NCI-H345 (cell line): ENCODE results near the gene TAF4B.
"Not testable (repeated sequence)": the region's sequence is repeated elsewhere in the genome, so short reads cannot be mapped to it uniquely, and the experiment has no call there.

ENCODE experiments used
- DNase-seq: peaks from one replicate; lab custom pipeline; 2025; lab: John Stamatoyannopoulos, UW

The TAF4B gene

GRCh38 chr18:26233208-26233607 lies 7.0 kb downstream of the TAF4B start:
- DNase-seq: no peak

DNA sequence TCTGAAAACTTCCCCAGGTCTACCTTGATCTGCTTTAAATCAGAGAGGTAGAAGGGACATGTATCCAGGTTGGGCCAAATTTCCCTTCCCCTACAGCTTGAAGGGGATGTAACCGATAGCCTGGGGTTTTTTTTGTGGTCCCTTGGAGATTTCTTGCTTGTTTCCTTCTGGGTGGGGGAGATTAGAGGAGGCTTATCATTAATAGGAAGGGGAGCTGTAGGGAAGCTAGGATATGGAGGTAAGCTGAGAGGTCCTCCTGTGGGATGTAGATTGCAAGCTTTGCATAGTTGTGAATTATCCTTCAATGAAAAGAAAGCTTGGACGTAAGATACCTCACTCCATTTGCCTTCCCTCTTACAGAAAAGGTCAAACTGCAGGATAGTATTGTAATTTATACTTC lies 11.1 kb downstream of the TAF4B start:
- DNase-seq: not testable (repeated sequence)

DNA sequence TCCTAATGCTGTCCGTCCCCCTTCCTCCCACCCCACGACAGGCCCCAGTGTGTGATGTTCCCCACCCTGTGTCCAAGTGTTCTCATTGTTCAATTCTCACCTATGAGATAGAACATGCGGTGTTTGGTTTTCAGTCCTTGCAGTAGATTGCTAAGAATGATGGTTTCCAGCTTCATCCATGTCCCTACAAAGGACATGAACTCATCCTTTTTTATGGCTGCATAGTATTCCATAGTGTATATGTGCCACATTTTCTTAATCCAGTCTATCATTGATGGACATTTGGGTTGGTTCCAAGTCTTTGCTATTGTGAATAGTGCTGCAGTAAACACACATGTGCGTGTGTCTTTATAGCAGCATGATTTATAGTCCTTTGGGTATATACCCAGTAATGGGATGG lies 12.5 kb downstream of the TAF4B start:
- not testable (repeated sequence) for DNase-seq

GRCh38 chr18:26242392-26242791 lies 16.1 kb downstream of the TAF4B start:
- not testable (repeated sequence) for DNase-seq

DNA sequence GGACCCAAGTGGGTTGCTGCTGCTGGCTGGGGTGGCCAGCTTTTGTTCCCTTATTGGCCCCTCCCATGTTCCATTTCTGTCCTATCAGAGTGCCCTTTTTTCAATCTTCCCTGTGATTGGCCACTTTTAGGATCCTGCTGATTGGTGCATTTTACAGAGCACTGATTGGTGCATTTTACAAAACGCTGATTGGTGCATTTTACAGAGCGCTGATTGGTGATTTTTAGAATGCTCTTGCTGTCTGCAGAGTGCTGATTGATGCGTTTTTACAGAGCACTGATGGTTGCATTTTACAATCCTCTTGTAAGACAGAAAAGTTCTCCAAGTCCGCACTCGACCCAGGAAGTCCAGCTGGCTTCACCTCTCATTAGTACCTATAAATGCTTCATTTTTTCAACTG lies 19.2 kb downstream of the TAF4B start:
- not testable (repeated sequence) for DNase-seq

- DNase-seq: no peak
Observed at GRCh38 chr18:26252411-26252810, 26.2 kb downstream of the TAF4B start.

DNA sequence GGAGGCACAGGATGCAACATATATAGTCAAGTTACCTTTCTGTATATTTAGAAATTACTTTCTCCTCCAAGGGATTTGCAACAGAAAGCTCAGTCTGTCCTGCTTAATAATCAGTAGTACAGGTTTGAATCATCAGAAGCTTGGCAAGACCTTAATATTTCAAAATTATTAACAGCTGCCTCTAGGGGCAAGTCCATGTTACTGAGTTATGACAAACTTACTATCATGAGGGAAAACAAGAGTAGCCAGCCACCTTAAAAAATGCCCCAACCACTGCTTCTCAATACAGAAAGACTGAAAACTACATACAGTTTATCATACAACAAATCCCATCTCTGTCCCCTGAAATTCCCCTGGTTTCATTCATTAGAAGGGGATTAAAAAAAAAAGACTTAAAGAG lies 28.6 kb downstream of the TAF4B start:
- not testable (repeated sequence) for DNase-seq

GRCh38 chr18:26255695-26256622 lies 29.7 kb downstream of the TAF4B start:
- no peak for DNase-seq

DNA sequence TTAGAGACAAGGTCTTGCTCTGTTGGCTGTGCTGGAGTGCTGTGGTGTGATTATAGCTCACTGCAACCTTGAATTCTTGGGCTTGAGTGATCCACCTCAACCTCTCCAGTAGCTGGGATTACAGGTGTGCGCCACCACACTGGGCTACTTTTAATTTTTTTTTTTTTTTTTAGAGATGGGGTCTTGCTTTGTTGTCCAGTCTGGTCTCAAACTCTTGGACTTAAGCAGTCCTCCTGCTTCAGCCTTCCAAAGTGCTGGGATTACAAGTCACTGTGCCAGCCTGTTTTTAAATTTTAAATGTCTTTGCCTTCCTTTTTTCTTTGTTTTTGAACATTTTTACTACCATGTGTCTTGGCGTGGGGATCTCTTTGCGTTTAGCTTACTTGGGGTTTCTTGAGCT lies 32.5 kb downstream of the TAF4B start:
- DNase-seq: no peak

DNA sequence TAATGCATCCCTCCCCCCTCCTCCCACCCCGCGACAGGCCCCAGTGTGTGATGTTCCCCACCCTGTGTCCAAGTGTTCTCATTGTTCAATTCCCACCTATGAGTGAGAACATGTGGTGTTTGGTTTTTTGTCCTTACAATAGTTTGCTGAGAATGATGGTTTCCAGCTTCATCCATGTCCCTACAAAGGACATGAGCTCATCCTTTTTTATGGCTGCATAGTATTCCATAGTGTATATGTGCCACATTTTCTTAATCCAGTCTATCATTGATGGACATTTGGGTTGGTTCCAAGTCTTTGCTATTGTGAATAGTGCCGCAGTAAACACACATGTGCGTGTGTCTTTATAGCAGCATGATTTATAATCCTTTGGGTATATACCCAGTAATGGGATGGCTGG lies 33.2 kb downstream of the TAF4B start:
- DNase-seq: not testable (repeated sequence)

DNA sequence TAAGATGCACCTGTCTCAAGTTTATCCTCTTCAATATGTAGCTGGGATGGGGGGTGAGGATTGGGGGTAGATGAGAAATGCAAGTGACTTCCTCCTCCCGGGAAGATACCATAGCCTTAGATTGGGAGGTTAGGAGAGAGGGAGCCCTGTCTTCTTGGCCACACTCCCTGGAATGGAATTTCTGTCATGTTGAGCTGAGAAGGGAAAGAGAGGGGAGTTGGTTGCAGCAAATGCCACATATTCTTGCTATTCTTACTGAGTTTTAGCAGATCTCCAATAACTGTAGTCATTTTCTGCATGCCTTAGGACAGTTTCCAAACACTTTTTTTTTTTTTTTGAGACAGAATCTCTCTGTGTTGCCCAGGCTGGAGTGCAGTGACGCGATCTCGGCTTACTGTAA lies 35.9 kb downstream of the TAF4B start:
- DNase-seq: no peak

DNA sequence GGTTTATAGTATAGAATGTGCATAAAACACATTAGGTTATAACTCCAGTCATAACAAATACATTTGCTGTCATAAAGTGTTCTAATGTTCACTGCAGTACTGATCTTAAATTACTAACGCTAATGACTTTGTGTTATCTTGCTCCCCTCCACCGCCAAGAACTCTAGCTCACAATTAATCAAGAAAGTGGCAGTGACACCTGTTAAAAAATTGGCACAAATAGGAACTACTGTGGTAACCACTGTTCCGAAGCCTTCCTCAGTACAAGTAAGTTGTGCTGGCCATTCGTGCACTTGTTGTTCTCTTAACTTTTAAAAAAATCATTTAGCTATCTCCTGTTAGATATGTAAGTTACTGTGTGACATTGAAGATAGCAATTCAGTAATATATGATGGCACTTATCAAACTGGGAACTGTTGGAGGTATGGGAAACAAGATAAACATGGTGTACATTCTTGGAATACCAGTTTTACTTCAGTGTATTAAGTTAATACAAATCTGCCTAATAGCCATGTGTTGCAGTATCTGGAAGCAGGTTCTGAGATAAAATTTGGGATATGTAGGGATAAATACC lies 41.2 kb downstream of the TAF4B start:
- no peak for DNase-seq

DNA sequence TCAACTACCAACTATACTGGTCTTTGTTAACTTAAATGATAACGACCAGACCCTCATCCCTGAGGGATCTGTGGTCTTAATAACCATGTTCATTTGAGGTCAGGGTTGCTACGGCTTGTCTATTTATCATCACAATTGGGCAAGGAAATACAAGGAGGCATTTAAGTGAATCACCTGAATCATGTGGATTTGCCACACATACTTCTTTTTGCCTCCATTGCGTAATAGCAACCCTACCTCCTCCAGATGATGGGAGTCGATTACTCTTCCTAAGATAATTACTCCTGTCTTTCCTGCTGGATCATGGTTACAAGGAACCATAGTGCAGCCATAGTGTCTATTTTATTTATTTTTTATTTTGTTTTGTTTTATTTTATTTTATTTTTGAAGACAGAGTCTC lies 42.2 kb downstream of the TAF4B start:
- no peak for DNase-seq

DNA sequence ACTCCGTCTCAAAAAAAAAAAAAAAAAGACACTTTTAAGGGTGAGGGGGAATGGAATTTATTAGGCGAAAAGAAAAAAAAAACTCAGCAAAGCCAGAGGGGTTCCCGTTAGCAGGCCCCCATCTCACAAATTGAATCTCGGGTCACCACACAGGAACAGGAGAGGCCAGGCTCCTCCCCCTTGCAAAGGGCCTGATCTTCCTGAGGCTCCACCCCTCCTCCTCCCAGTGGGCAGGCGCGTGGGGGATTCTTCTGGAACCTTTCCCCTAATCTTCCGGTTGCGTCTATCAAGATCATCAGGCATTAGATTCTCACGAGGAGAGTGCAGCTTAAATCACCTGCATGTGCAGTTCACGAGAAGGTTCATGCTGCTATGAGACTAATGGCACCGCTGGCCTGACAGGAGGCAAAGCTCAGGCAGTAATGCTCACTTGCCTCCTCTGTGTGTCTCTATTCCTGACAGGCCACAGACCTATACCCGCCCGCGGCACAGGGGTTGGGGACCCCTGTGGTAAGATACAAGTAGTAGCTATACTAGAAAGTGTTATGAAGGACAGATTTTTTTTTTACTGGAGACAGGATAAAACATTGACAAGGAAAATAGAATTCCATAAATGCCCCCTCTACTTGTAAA lies 45.8 kb downstream of the TAF4B start:
- DNase-seq: no peak

- DNase-seq: no peak
Observed at GRCh38 chr18:26277374-26277773, 51.1 kb downstream of the TAF4B start.

DNA sequence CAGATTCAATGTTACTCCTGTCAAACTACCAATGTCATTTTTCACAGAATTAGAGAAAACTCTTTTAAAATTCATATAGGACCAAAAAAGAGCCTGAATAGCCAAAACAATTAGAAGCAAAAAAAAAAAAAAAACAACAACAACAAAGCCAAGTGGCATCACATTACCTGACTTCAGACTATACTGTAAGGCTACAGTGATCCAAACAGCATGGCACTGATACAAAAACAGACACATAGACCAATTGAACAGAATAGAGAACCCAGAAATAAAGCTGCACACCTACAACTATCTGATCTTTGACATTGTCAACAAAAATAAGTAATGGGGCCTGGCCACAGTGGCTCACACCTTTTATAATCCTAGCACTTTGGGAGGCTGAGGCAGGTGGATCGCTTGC lies 53.2 kb downstream of the TAF4B start:
- no peak for DNase-seq

DNA sequence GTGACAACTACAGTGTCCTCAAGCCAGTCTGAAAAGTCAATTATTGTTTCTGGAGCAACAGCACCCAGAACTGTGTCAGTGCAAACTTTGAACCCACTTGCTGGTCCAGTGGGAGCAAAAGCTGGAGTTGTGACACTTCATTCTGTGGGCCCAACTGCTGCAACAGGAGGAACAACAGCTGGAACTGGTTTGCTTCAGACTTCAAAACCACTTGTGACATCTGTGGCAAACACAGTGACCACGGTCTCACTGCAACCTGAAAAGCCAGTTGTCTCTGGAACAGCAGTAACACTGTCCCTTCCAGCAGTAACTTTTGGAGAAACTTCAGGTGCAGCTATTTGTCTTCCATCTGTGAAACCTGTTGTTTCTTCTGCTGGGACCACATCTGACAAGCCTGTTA lies 59.8 kb downstream of the TAF4B start:
- no peak for DNase-seq

- DNase-seq: no peak
Observed at GRCh38 chr18:26287644-26288043, 61.4 kb downstream of the TAF4B start.

DNA sequence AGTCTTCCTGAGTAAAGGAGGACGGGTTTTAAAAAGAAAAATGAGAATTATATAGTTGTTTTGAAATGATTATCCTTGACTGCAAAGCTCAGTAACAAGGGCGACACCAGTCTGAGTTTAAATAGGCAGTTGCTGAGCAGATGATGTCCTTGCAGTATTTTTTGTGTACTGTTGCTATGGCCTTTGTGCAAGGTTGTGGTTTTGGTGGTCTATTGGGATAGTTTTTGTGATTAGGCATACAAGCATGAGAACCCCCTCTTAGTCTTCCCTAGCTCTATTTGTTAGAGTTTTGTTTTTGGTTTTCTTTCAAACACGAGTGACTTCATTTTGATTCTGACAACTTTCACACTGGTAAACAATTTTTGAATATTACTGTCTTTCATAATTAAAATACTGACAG lies 64.1 kb downstream of the TAF4B start:
- no peak for DNase-seq

GRCh38 chr18:26293982-26294381 lies 67.7 kb downstream of the TAF4B start:
- no peak for DNase-seq

DNA sequence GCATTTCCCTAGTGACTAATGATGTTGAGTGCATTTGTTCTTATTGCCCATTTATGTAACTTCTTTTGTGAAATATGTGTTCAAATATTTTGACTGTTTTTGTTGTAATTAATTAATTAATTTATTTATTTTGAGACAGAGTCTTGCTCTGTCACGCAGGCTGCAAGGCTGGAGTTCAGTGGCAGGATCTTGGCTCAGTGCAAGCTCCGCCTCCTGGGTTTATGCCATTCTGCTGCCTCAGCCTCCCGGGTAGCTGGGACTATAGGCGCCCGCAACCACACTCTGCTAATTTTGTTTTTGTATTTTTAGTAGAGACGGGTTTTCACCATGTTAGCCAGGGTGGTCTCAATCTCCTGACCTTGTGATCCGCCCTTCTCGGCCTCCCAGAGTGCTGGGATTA lies 71.9 kb downstream of the TAF4B start:
- DNase-seq: no peak

GRCh38 chr18:26301681-26302080 lies 75.4 kb downstream of the TAF4B start:
- DNase-seq: no peak

DNA sequence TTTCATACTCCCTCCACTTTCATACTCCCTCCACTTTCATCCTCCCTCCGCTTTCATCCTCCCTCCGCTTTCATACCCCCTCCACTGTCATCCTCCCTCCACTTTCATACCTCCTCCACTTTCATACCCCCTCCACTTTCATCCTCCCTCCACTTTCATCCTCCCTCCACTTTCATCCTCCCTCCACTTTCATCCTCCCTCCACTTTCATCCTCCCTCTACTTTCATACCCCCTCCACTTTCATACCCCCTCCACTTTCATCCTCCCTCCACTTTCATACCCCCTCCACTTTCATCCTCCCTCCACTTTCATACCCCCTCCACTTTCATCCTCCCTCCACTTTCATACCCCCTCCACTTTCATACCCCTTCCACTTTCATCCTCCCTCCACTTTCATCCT lies 77.0 kb downstream of the TAF4B start:
- DNase-seq: not testable (repeated sequence)
